MM.1S (cell line): ENCODE measurements around the gene CR1L.

Source experiments
- EZH2 ChIP-seq: fragments of 300-600 bp; sonication (generic); optimal IDR thresholded peaks from 2 replicates; pipeline ENCODE3; 2017; ENCODE audit warnings: low read depth, mild to moderate bottlenecking, antibody characterized with exemption, low read length, mixed read lengths
- TF ChIP-seq, protein P1 (sequence below): fragments of 300-600 bp; sonication (generic); IDR thresholded peaks from 2 replicates; pipeline ENCODE4 v1.5.1; 2016; ENCODE audit warnings: antibody characterized with exemption, low read length, mixed read lengths

DNA sequence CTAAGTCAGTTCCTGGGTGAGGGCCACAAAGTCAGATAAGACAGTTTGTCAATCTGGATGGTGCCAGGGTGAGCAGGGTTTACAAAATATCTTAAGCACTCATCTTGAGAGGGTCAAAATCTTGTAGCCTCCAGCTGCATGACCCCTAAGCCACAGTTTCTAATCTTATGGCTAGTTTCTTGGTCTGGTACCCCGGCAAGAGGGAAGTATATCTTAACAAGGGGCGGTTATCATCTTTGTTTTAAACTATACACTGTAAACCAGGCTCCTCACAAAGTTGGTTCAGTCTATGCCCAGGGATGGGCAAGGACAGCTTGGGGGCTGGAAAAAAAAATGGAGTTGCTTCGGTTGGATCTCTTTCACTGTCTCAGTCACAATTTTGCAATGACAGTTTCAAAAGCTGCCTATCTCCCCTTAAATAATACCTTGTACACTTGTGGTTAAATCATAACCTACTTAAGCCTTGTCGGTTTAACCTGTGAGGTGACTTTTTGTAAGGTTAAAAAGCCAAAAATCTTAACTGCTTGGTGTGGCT, 99.1 kb downstream of the CR1L start:
- TF ChIP-seq EZH2: no peak
- TF ChIP-seq, protein P1, sequence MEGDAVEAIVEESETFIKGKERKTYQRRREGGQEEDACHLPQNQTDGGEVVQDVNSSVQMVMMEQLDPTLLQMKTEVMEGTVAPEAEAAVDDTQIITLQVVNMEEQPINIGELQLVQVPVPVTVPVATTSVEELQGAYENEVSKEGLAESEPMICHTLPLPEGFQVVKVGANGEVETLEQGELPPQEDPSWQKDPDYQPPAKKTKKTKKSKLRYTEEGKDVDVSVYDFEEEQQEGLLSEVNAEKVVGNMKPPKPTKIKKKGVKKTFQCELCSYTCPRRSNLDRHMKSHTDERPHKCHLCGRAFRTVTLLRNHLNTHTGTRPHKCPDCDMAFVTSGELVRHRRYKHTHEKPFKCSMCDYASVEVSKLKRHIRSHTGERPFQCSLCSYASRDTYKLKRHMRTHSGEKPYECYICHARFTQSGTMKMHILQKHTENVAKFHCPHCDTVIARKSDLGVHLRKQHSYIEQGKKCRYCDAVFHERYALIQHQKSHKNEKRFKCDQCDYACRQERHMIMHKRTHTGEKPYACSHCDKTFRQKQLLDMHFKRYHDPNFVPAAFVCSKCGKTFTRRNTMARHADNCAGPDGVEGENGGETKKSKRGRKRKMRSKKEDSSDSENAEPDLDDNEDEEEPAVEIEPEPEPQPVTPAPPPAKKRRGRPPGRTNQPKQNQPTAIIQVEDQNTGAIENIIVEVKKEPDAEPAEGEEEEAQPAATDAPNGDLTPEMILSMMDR: no peak
